ENCODE data around the gene NOTO. TPM values are rescaled to one million over a fixed set of nuclear protein-coding genes. Genes with fewer than 3 reads are reported as not detected.
"Not testable (repeated sequence)": the region's sequence is repeated elsewhere in the genome, so short reads cannot be mapped to it uniquely, and the experiment has no call there.

NOTO gene
- not detected in 2 replicates for total RNA-seq
- long read RNA-seq: 0 reads

- no peak for TF ChIP-seq CTCF (IDR thresholded peaks at IDR 0.05; ENCODE audit: unreplicated experiment)
- no peaks in the 10 kb centered on the region for H3K36me3 Mint-ChIP-seq (ENCODE audit: insufficient read depth)
- peaks cover 5% of the 10 kb centered on the region for H3K4me1 Mint-ChIP-seq (ENCODE audit: low read depth)
- peak within 1 kb of the TSS; percentile 29 for H3K4me3 Mint-ChIP-seq (ENCODE audit: low read depth)
- peaks cover 38% of the 10 kb centered on the region for H3K27me3 Mint-ChIP-seq
- DNase-seq (ENCODE audit: low spot score, unreplicated experiment): peak; percentile 24
- H3K9me3 Mint-ChIP-seq (ENCODE audit: low read depth): no peaks in the 10 kb centered on the region
- no peak within 1 kb of the TSS for H3K27ac Mint-ChIP-seq
These were observed at the start of gene NOTO for GRCh38 chr2:73202156-73203054. TSS of gene NOTO (plus strand) at chr2:73202574. CDS start at chr2:73202667, 93 bp downstream.

GRCh38 chr2:73156539-73157124, 45.7 kb upstream of the NOTO start:
- peak; percentile 49 for DNase-seq (ENCODE audit: low spot score, unreplicated experiment)
- Mint-ChIP-seq H3K9me3 (ENCODE audit: low read depth) (peaks cover 5% of the 10 kb centered on the region), H3K4me3 (ENCODE audit: low read depth) (no peak overlapping the region)

GRCh38 chr2:73162856-73163391, 39.5 kb upstream of the NOTO start:
- no peaks in the 10 kb centered on the region for H3K9me3 Mint-ChIP-seq (ENCODE audit: low read depth)
- no peak for DNase-seq (ENCODE audit: low spot score, unreplicated experiment)
- no peak for TF ChIP-seq CTCF (IDR thresholded peaks at IDR 0.05; ENCODE audit: unreplicated experiment)
- peaks cover 11% of the 10 kb centered on the region for H3K27me3 Mint-ChIP-seq
- no peak overlapping the region for H3K4me3 Mint-ChIP-seq (ENCODE audit: low read depth)
- H3K4me1 Mint-ChIP-seq (ENCODE audit: low read depth): peaks cover 6% of the 10 kb centered on the region
- H3K36me3 Mint-ChIP-seq (ENCODE audit: insufficient read depth): no peaks in the 10 kb centered on the region
- H3K27ac Mint-ChIP-seq: no peak overlapping the region

More at GRCh38 chr2:73156539-73157124, 45.7 kb upstream of the NOTO start:
- H3K27ac Mint-ChIP-seq: peak overlapping the region; percentile 11
- TF ChIP-seq CTCF (IDR thresholded peaks at IDR 0.05; ENCODE audit: unreplicated experiment): peak; percentile 80
- no peaks in the 10 kb centered on the region for H3K36me3 Mint-ChIP-seq (ENCODE audit: insufficient read depth)
- H3K4me1 Mint-ChIP-seq (ENCODE audit: low read depth): peaks cover 8% of the 10 kb centered on the region
- peaks cover 21% of the 10 kb centered on the region for H3K27me3 Mint-ChIP-seq

- Mint-ChIP-seq H3K9me3 (ENCODE audit: low read depth) (no peaks in the 10 kb centered on the region), H3K36me3 (ENCODE audit: insufficient read depth) (no peaks in the 10 kb centered on the region), H3K27ac (no peak overlapping the region), H3K4me3 (ENCODE audit: low read depth) (no peak overlapping the region), H3K4me1 (ENCODE audit: low read depth) (peaks cover 2% of the 10 kb centered on the region), H3K27me3 (peaks cover 7% of the 10 kb centered on the region)
- peak; percentile 80 for DNase-seq (ENCODE audit: low spot score, unreplicated experiment)
- TF ChIP-seq CTCF (IDR thresholded peaks at IDR 0.05; ENCODE audit: unreplicated experiment): peak; percentile 88
These were observed 38.6 kb upstream of the NOTO start for GRCh38 chr2:73163483-73164367.

- not testable (repeated sequence) for H3K4me3 Mint-ChIP-seq (ENCODE audit: low read depth); H3K27ac Mint-ChIP-seq
These were observed 36.4 kb upstream of the NOTO start for GRCh38 chr2:73165978-73166377.

GRCh38 chr2:73166813-73167212, 35.6 kb upstream of the NOTO start:
- not testable (repeated sequence) for H3K27me3 Mint-ChIP-seq

More at GRCh38 chr2:73165978-73166377, 36.4 kb upstream of the NOTO start:
- H3K9me3 Mint-ChIP-seq (ENCODE audit: low read depth); H3K36me3 Mint-ChIP-seq (ENCODE audit: insufficient read depth); DNase-seq (ENCODE audit: low spot score, unreplicated experiment); H3K4me1 Mint-ChIP-seq (ENCODE audit: low read depth); H3K27me3 Mint-ChIP-seq: not testable (repeated sequence)

GRCh38 chr2:73168348-73168747, 34.0 kb upstream of the NOTO start:
- not testable (repeated sequence) for H3K4me3 Mint-ChIP-seq (ENCODE audit: low read depth); DNase-seq (ENCODE audit: low spot score, unreplicated experiment); H3K36me3 Mint-ChIP-seq (ENCODE audit: insufficient read depth); H3K27ac Mint-ChIP-seq; H3K4me1 Mint-ChIP-seq (ENCODE audit: low read depth); H3K9me3 Mint-ChIP-seq (ENCODE audit: low read depth)
- H3K27me3 Mint-ChIP-seq: peaks cover 12% of the 10 kb centered on the region

More at GRCh38 chr2:73166813-73167212, 35.6 kb upstream of the NOTO start:
- not testable (repeated sequence) for H3K27ac Mint-ChIP-seq; H3K4me3 Mint-ChIP-seq (ENCODE audit: low read depth); H3K9me3 Mint-ChIP-seq (ENCODE audit: low read depth); DNase-seq (ENCODE audit: low spot score, unreplicated experiment); H3K4me1 Mint-ChIP-seq (ENCODE audit: low read depth); H3K36me3 Mint-ChIP-seq (ENCODE audit: insufficient read depth)

GRCh38 chr2:73170341-73170740, 32.0 kb upstream of the NOTO start:
- H3K36me3 Mint-ChIP-seq (ENCODE audit: insufficient read depth); H3K27ac Mint-ChIP-seq; DNase-seq (ENCODE audit: low spot score, unreplicated experiment); H3K4me3 Mint-ChIP-seq (ENCODE audit: low read depth); H3K9me3 Mint-ChIP-seq (ENCODE audit: low read depth); H3K4me1 Mint-ChIP-seq (ENCODE audit: low read depth): not testable (repeated sequence)
- H3K27me3 Mint-ChIP-seq: peaks cover 31% of the 10 kb centered on the region
